SK-N-SH (cell line): ENCODE data around the gene TTC28. TPM values are rescaled to one million over a fixed set of nuclear protein-coding genes. Genes with fewer than 3 reads are reported as not detected.
A peak's percentile ranks its signal among the peaks of the same experiment; 100 is the strongest.

Experiments
- CTCF ChIA-PET: fragments of 300-600, 350-600 bp; formaldehyde crosslinking; extraction: SDS; loops from one replicate; lab custom pipeline; 2021; lab: Yijun Ruan, JAX
- POLR2A ChIA-PET: fragments of 350-600 bp; sonication (Branson Sonifier 250); formaldehyde crosslinking; extraction: SDS; loops from one replicate; lab custom pipeline; 2020; ENCODE audit warnings: antibody characterized with exemption, inconsistent platforms; lab: Yijun Ruan, JAX
- DNase-seq: peaks from one replicate; pipeline ENCODE4 v3.0.0; 2012
- H2AFZ ChIP-seq: fragments of 200-600 bp; sonication (generic); 2 replicates; pipeline ENCODE4 v1.8.1; 2016; ENCODE audit warnings: antibody characterized with exemption, mild to moderate bottlenecking, low read depth
- H3F3A ChIP-seq: fragments of 200-600 bp; sonication (generic); replicated peaks from 2 replicates; pipeline ENCODE3; 2016; ENCODE audit warnings: antibody characterized with exemption, mild to moderate bottlenecking; ENCODE audit not compliant: insufficient read depth
- H3K27ac ChIP-seq, 2 experiments: fragments of 200-500 bp in 1 of 2; fragments of 200-600 bp in 1 of 2; sonication (Bioruptor generic) in 1 of 2; sonication (generic), shearing (Covaris generic) in 1 of 2; 2 replicates each; pipeline versions ENCODE4 v1.5.1 to v1.6.1; 2014 to 2016; ENCODE audit warnings: low read depth in 2 of 2, inconsistent platforms in 1 of 2, low read length in 1 of 2, mild to moderate bottlenecking in 1 of 2, mixed read lengths in 1 of 2
- H3K27me3 ChIP-seq: fragments of 200-600 bp; sonication (generic), shearing (Covaris generic); 2 replicates; pipeline ENCODE4 v1.6.1; 2016; ENCODE audit warnings: mixed run types; ENCODE audit not compliant: insufficient read depth
- H3K36me3 ChIP-seq, 2 experiments: fragments of 200-500 bp in 1 of 2; fragments of 200-600 bp in 1 of 2; sonication (Bioruptor generic) in 1 of 2; sonication (generic) in 1 of 2; replicated peaks in 1 of 2; 2 replicates each; pipeline versions ENCODE3 to v1.5.1; 2014 to 2016; ENCODE audit warnings: low read length in 1 of 2, mild to moderate bottlenecking in 1 of 2; ENCODE audit not compliant: insufficient read depth in 2 of 2, control insufficient read depth in 1 of 2
- H3K4me1 ChIP-seq, 2 experiments: fragments of 200-500 bp in 1 of 2; fragments of 200-600 bp in 1 of 2; sonication (Bioruptor generic) in 1 of 2; sonication (generic), shearing (Covaris generic) in 1 of 2; 2 replicates each; pipeline versions ENCODE4 v1.5.1 to v1.6.1; 2014 to 2016; ENCODE audit warnings: low read depth in 1 of 2, low read length in 1 of 2, mixed run types in 1 of 2; ENCODE audit not compliant: insufficient read depth in 2 of 2, control insufficient read depth in 1 of 2
- H3K4me2 ChIP-seq: fragments of 200-600 bp; sonication (generic), shearing (Covaris generic); 2 replicates; pipeline ENCODE4 v1.6.1; 2017; ENCODE audit warnings: mixed run types
- H3K4me3 ChIP-seq, 2 experiments: fragments of 200-500 bp in 1 of 2; fragments of 200-600 bp in 1 of 2; sonication (Bioruptor generic) in 1 of 2; sonication (generic), shearing (Covaris generic) in 1 of 2; 2 replicates each; pipeline versions ENCODE4 v1.5.1 to v1.8.1; 2014 to 2016; ENCODE audit warnings: low read depth in 2 of 2, inconsistent platforms in 1 of 2, low read length in 1 of 2, mild to moderate bottlenecking in 1 of 2, mixed read lengths in 1 of 2, moderate library complexity in 1 of 2
- H3K79me2 ChIP-seq: fragments of 200-600 bp; sonication (generic); 2 replicates; pipeline ENCODE4 v1.8.1; 2017; ENCODE audit warnings: mild to moderate bottlenecking; ENCODE audit not compliant: insufficient read depth
- H3K9ac ChIP-seq: fragments of 200-600 bp; sonication (generic); 2 replicates; pipeline ENCODE4 v1.6.1; 2017; ENCODE audit warnings: mixed run types
- H3K9me2 ChIP-seq: fragments of 200-600 bp; sonication (generic); 2 replicates; pipeline ENCODE4 v1.6.1; 2017; ENCODE audit warnings: mixed run types
- H3K9me3 ChIP-seq: fragments of 200-600 bp; sonication (generic); 2 replicates; pipeline ENCODE4 v1.6.1; 2017; ENCODE audit warnings: mixed run types, mild to moderate bottlenecking, moderate library complexity
- H4K20me1 ChIP-seq: fragments of 200-600 bp; sonication (generic); 2 replicates; pipeline ENCODE4 v1.6.1; 2017; ENCODE audit warnings: mild to moderate bottlenecking, mixed run types; ENCODE audit not compliant: insufficient read depth
- CHD2 ChIP-seq: fragments of 150-350 bp; IDR thresholded peaks from 2 replicates; pipeline ENCODE4 v1.6.1; 2018; ENCODE audit warnings: low read length; ENCODE audit not compliant: partially characterized antibody
- EP300 ChIP-seq, 2 experiments: IDR thresholded peaks; 2 replicates each; pipeline versions ENCODE4 v1.4.0 to v1.6.1; 2012; ENCODE audit warnings: borderline replicate concordance in 1 of 2, low read depth in 1 of 2, low read length in 1 of 2
- FOXJ3 ChIP-seq: sonication (generic); formaldehyde crosslinking; IDR thresholded peaks from 2 replicates; pipeline ENCODE4 v1.5.1; 2020; ENCODE audit warnings: mild to moderate bottlenecking, missing genetic modification reagents
- GABPA ChIP-seq: IDR thresholded peaks from 2 replicates; pipeline ENCODE4 v1.4.0; 2012; ENCODE audit warnings: low read depth, mild to moderate bottlenecking
- GATA2 ChIP-seq: sonication (generic); formaldehyde crosslinking; IDR thresholded peaks from 2 replicates; pipeline ENCODE4 v1.5.0; 2020; ENCODE audit warnings: mild to moderate bottlenecking, missing genetic modification reagents
- MEF2A ChIP-seq: IDR thresholded peaks from 2 replicates; pipeline ENCODE4 v1.4.0; 2012; ENCODE audit warnings: low read depth, borderline replicate concordance
- MXI1 ChIP-seq: IDR thresholded peaks from 2 replicates; pipeline ENCODE4 v1.6.1; 2012; ENCODE audit warnings: mild to moderate bottlenecking, low read depth, low read length, improper control_type of control experiment
- NFIC ChIP-seq: IDR thresholded peaks from 2 replicates; pipeline ENCODE4 v1.4.0; 2012; ENCODE audit warnings: borderline replicate concordance
- RCOR1 ChIP-seq: fragments of 150-350 bp; IDR thresholded peaks from 2 replicates; pipeline ENCODE4 v1.6.1; 2017; ENCODE audit warnings: antibody characterized with exemption, low read length
- RFX5 ChIP-seq: IDR thresholded peaks from 2 replicates; pipeline ENCODE4 v1.6.1; 2012; ENCODE audit warnings: mild to moderate bottlenecking, improper control_type of control experiment, low read length
- TCF12 ChIP-seq: IDR thresholded peaks from 2 replicates; pipeline ENCODE4 v1.4.0; 2012
- USF2 ChIP-seq: fragments of 150-350 bp; IDR thresholded peaks from 2 replicates; pipeline ENCODE4 v1.6.1; 2017; ENCODE audit warnings: antibody characterized with exemption, low read length, low read depth, borderline replicate concordance
- WGBS: methylation state at CpG from one replicate; pipeline ENCODE4 v1.1.6; 2017; ENCODE audit warnings: low lambda C conversion rate; 5-methylcytosine and 5-hydroxymethylcytosine counted together
- polyA plus RNA-seq, 3 experiments: library from polyadenylated mRNA; depleted of rRNA; stranded (reverse); fragments of >200 nt; gene quantifications; 2 replicates each; pipeline ENCODE4 v1.2.3, GENCODE V29; 2012
- TF ChIP-seq, protein P1 (sequence below): IDR thresholded peaks from 2 replicates; pipeline ENCODE4 v1.4.0; 2012; ENCODE audit warnings: low read depth, borderline replicate concordance
- TF ChIP-seq, protein P2 (sequence below): fragments of 200-600 bp; sonication (generic); IDR thresholded peaks from 2 replicates; pipeline ENCODE4 v1.6.1; 2017; ENCODE audit warnings: antibody characterized with exemption, mild to moderate bottlenecking, moderate library complexity

TTC28 gene
- polyA plus RNA-seq, 1 of the 3 experiments (the other 2 are of a cell fraction): 5.9 TPM

- Histone ChIP-seq H3F3A (no peaks in the 10 kb centered on the region), H3K9me3 (no peaks in the 10 kb centered on the region), H4K20me1 (no peaks in the 10 kb centered on the region), H3K9ac (no peak overlapping the region), H3K36me3 (no peaks in the 10 kb centered on the region), H3K9me2 (no peaks in the 10 kb centered on the region), H2AFZ (no peak overlapping the region), H3K4me2 (no peak overlapping the region), H3K27me3 (no peaks in the 10 kb centered on the region), H3K4me3 (no peak overlapping the region), H3K4me1 (peaks cover 9 to 23% of the 10 kb centered on the region in 2 experiments; a peak in 3 of 4 replicates), H3K27ac (no peak overlapping the region), H3K79me2 (no peaks in the 10 kb centered on the region)
- DNase-seq: no peak
- ChIA-PET POLR2A (no interaction called here), CTCF (no interaction called here)
- TF ChIP-seq RFX5: no peak
- no peak for TF ChIP-seq RCOR1
- peak; percentile 32; the same call in 1 of the 2 replicates for TF ChIP-seq TCF12
- 86% methylated on average over 4 of the region's 4 CpGs for WGBS
Measured at GRCh38 chr22:28175730-28176492, 503.7 kb downstream of the TTC28 start.

- Histone ChIP-seq H3K9me2 (no peaks in the 10 kb centered on the region), H3K36me3 (no peaks in the 10 kb centered on the region), H3K9me3 (no peaks in the 10 kb centered on the region), H3K79me2 (no peaks in the 10 kb centered on the region), H3K4me3 (no peak overlapping the region), H3K27me3 (no peaks in the 10 kb centered on the region), H2AFZ (no peak overlapping the region), H3K4me2 (no peak overlapping the region), H3K9ac (no peak overlapping the region), H3F3A (no peaks in the 10 kb centered on the region), H3K27ac (no peak overlapping the region), H4K20me1 (no peaks in the 10 kb centered on the region), H3K4me1 (peaks cover 12 to 23% of the 10 kb centered on the region in 2 experiments; a peak in 3 of 4 replicates)
- no peak for TF ChIP-seq MEF2A
- TF ChIP-seq NFIC: no peak
- WGBS: 99% methylated on average over 4 of the region's 4 CpGs
- ChIA-PET POLR2A (no interaction called here), CTCF (no interaction called here)
- no peak for DNase-seq
Measured at GRCh38 chr22:28174509-28174908, 505.1 kb downstream of the TTC28 start.

DNA sequence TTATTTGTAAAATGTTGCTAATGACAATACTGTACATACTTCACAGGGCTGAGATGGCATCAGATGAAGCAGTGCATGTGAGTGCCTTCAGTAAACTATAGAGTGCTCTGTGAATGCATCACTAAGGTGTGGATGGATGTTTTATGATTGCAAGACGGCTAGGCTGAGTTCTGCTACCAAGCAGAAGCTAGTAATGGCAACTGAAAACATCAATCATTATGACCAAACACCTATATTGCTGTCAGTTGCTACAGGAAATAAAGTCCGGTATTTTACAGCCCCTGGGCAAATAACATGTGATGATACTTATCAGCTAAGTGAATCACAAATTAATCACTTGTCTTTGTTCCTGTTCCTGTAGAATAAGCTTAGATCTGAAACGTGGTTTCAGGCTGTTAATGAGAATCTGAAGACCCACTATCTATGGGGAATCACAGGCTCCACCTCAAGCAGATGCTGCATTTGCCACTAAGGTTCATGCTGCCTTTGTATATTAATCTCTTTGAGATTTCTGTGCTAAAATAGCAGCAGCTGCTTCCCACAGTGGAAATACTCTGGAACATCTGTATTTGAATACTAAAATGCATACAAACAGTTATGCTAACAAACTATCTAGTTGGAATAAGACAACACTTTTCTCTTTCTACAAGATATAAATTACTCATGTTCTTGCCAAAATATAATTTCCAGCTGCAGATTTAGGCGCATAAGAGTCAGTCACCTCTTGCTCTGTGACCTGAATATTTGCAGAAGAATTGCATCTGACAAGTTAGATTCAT, 506.6 kb downstream of the TTC28 start:
- Histone ChIP-seq H3K27ac (peak overlapping the region in 1 of 2 experiments; percentile 78; a peak in 3 of 4 replicates), H3K9ac (no peak overlapping the region), H3K4me2 (no peak overlapping the region), H3K9me2 (no peaks in the 10 kb centered on the region), H3K4me3 (no peak overlapping the region), H3F3A (no peaks in the 10 kb centered on the region), H3K27me3 (no peaks in the 10 kb centered on the region), H3K79me2 (no peaks in the 10 kb centered on the region), H4K20me1 (no peaks in the 10 kb centered on the region), H3K9me3 (no peaks in the 10 kb centered on the region), H2AFZ (no peak overlapping the region), H3K36me3 (no peaks in the 10 kb centered on the region), H3K4me1 (peaks cover 12 to 23% of the 10 kb centered on the region in 2 experiments; a peak in 3 of 4 replicates)
- ChIA-PET POLR2A (interaction anchor here (1.1 kb wide), 1 partner anchor 18 kb away, joined by 3 read pairs; no protein-coding TSS in a partner anchor), CTCF (interaction anchor here (0.8 to 2.6 kb wide), 6 partner anchors 61 to 418 kb away, joined by 3 to 9 read pairs (median 4); no protein-coding TSS in a partner anchor)
- peak; percentile 50 for DNase-seq
- 34% methylated on average over 4 of the region's 4 CpGs for WGBS
- peak in 1 of 2 experiments; percentile 85; a peak in 2 of 4 replicates for TF ChIP-seq EP300 (IDR thresholded peaks at IDR 0.05; ENCODE audit: borderline replicate concordance in 1 of 2, low read depth in 1 of 2, low read length in 1 of 2)
- TF ChIP-seq, protein P1, sequence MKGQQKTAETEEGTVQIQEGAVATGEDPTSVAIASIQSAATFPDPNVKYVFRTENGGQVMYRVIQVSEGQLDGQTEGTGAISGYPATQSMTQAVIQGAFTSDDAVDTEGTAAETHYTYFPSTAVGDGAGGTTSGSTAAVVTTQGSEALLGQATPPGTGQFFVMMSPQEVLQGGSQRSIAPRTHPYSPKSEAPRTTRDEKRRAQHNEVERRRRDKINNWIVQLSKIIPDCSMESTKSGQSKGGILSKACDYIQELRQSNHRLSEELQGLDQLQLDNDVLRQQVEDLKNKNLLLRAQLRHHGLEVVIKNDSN: no peak
- peak; percentile 70; the same call in 1 of the 2 replicates for TF ChIP-seq RCOR1
- peak; percentile 42 for TF ChIP-seq CHD2
- 0 out of 2 replicates have a peak, but pooled peaks have one; percentile 44 for TF ChIP-seq FOXJ3 (CRISPR knock-in tag)
- no peak for TF ChIP-seq RFX5
- TF ChIP-seq, protein P2, sequence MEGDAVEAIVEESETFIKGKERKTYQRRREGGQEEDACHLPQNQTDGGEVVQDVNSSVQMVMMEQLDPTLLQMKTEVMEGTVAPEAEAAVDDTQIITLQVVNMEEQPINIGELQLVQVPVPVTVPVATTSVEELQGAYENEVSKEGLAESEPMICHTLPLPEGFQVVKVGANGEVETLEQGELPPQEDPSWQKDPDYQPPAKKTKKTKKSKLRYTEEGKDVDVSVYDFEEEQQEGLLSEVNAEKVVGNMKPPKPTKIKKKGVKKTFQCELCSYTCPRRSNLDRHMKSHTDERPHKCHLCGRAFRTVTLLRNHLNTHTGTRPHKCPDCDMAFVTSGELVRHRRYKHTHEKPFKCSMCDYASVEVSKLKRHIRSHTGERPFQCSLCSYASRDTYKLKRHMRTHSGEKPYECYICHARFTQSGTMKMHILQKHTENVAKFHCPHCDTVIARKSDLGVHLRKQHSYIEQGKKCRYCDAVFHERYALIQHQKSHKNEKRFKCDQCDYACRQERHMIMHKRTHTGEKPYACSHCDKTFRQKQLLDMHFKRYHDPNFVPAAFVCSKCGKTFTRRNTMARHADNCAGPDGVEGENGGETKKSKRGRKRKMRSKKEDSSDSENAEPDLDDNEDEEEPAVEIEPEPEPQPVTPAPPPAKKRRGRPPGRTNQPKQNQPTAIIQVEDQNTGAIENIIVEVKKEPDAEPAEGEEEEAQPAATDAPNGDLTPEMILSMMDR: no peak
- no peak for TF ChIP-seq USF2
- TF ChIP-seq MXI1: peak; percentile 65; the same call in 1 of the 2 replicates
- TF ChIP-seq GATA2 (CRISPR knock-in tag): peak; percentile 92
- no peak for TF ChIP-seq GABPA
